H1 (cell line): Measurements from ENCODE around the gene TBX6. TPM values are rescaled to one million over a fixed set of nuclear protein-coding genes. Genes with fewer than 3 reads are reported as not detected.

Experiments used
- CTCF ChIA-PET: fragments of 300-600 bp; sonication (Branson Sonifier 250); formaldehyde crosslinking; loops from one replicate; lab custom pipeline; 2021; ENCODE audit not compliant: partially characterized antibody; lab: Charles Lee
- POLR2A ChIA-PET: fragments of 300-600 bp; sonication (Branson Sonifier 250); formaldehyde crosslinking; loops from one replicate; lab custom pipeline; 2021; ENCODE audit warnings: inconsistent platforms; ENCODE audit not compliant: partially characterized antibody; lab: Charles Lee
- DNase-seq, 2 experiments: peaks; one replicate each; pipeline versions ENCODE4 v3.0.0 to v3.0.0-alpha.2; 2010 to 2022; ENCODE audit warnings: low spot score in 2 of 2, low read depth in 1 of 2, mixed read lengths in 1 of 2
- FAIRE-seq: peaks from 2 replicates; lab custom pipeline; 2011; peaks lifted over from hg19 to GRCh38; lab: Jason Lieb, UNC
- H2AFZ ChIP-seq: 2 replicates; pipeline ENCODE4 v1.8.1; 2012; ENCODE audit warnings: low read length, inconsistent platforms
- H2AK5ac ChIP-seq: 2 replicates; pipeline ENCODE4 v1.6.1; 2013; ENCODE audit warnings: low read depth, low read length
- H2BK120ac ChIP-seq: replicated peaks from 2 replicates; pipeline ENCODE3; 2013; ENCODE audit warnings: low read depth, low read length, inconsistent platforms
- H2BK12ac ChIP-seq: 2 replicates; pipeline ENCODE4 v1.6.1; 2013; ENCODE audit warnings: low read depth, low read length
- H2BK15ac ChIP-seq: 2 replicates; pipeline ENCODE4 v1.6.1; 2013; ENCODE audit warnings: low read length
- H2BK20ac ChIP-seq: 2 replicates; pipeline ENCODE4 v1.6.1; 2013; ENCODE audit warnings: low read length
- H2BK5ac ChIP-seq: 2 replicates; pipeline ENCODE4 v1.6.1; 2013; ENCODE audit warnings: low read depth, low read length
- H3K14ac ChIP-seq: 2 replicates; pipeline ENCODE4 v1.6.1; 2013; ENCODE audit warnings: inconsistent platforms; ENCODE audit not compliant: insufficient read length
- H3K18ac ChIP-seq: 2 replicates; pipeline ENCODE4 v1.6.1; 2013; ENCODE audit warnings: low read length; ENCODE audit errors: extremely low read depth
- H3K23ac ChIP-seq: 2 replicates; pipeline ENCODE4 v1.6.1; 2013; ENCODE audit warnings: inconsistent platforms; ENCODE audit not compliant: insufficient read length
- H3K23me2 ChIP-seq: 2 replicates; pipeline ENCODE4 v1.6.1; 2013; ENCODE audit warnings: low read depth, low read length
- H3K27ac ChIP-seq: 2 replicates; pipeline ENCODE4 v1.6.1; 2011; ENCODE audit warnings: low read depth, low read length, inconsistent platforms
- H3K27me3 ChIP-seq, 4 experiments: replicated peaks in 1 of 4; 1 replicate in 1 of 4; 2 replicates in 3 of 4; pipeline versions ENCODE4 v1.6.1 to v1.8.1; 2011 to 2013; ENCODE audit warnings: low read length in 3 of 4, mild to moderate bottlenecking in 3 of 4, inconsistent platforms in 2 of 4, mixed read lengths in 2 of 4, moderate library complexity in 1 of 4; ENCODE audit not compliant: control insufficient read depth in 3 of 4, insufficient read depth in 3 of 4; ENCODE audit errors: extremely low read depth in 1 of 4
- H3K36me3 ChIP-seq, 4 experiments: 2 replicates each; pipeline versions ENCODE4 v1.6.1 to v1.8.1; 2011 to 2013; ENCODE audit warnings: mild to moderate bottlenecking in 4 of 4, low read length in 3 of 4, moderate library complexity in 2 of 4, control low read depth in 1 of 4, inconsistent platforms in 1 of 4; ENCODE audit not compliant: insufficient read depth in 4 of 4, control insufficient read depth in 2 of 4
- H3K4ac ChIP-seq: replicated peaks from 2 replicates; pipeline ENCODE3; 2013; ENCODE audit warnings: low read length, low read depth, mixed read lengths, inconsistent platforms; ENCODE audit not compliant: insufficient read length
- H3K4me1 ChIP-seq, 4 experiments: replicated peaks in 1 of 4; 1 replicate in 1 of 4; 2 replicates in 3 of 4; pipeline versions ENCODE4 v1.6.1 to v1.8.1; 2011 to 2013; ENCODE audit warnings: low read length in 3 of 4, inconsistent platforms in 2 of 4, mixed read lengths in 1 of 4; ENCODE audit not compliant: insufficient read depth in 4 of 4, control insufficient read depth in 3 of 4
- H3K4me2 ChIP-seq, 2 experiments: 2 replicates each; pipeline versions ENCODE4 v1.6.1 to v1.8.1; 2011 to 2013; ENCODE audit warnings: low read depth in 2 of 2, low read length in 2 of 2, control low read depth in 1 of 2, inconsistent platforms in 1 of 2, mild to moderate bottlenecking in 1 of 2; ENCODE audit not compliant: insufficient read depth in 1 of 2
- H3K4me3 ChIP-seq, 4 experiments: fragments of 200-600, 300-600 bp in 1 of 4; sonication (generic), shearing (Covaris generic), sonication (Bioruptor Twin) in 1 of 4; 2 replicates each; pipeline versions ENCODE4 v1.5.1 to v1.8.1; 2011 to 2016; ENCODE audit warnings: low read length in 4 of 4, low read depth in 3 of 4, control low read depth in 2 of 4, inconsistent platforms in 2 of 4, mild to moderate bottlenecking in 2 of 4, mixed read lengths in 1 of 4, moderate library complexity in 1 of 4; ENCODE audit not compliant: insufficient read depth in 2 of 4; ENCODE audit errors: extremely low read depth in 1 of 4
- H3K56ac ChIP-seq: replicated peaks from 2 replicates; pipeline ENCODE3; 2013; ENCODE audit warnings: low read depth, mild to moderate bottlenecking, mixed read lengths, low read length, inconsistent platforms; ENCODE audit not compliant: insufficient read length
- H3K79me1 ChIP-seq: 2 replicates; pipeline ENCODE4 v1.6.1; 2013; ENCODE audit warnings: low read depth, low read length, control low read depth
- H3K79me2 ChIP-seq, 2 experiments: 2 replicates each; pipeline versions ENCODE4 v1.6.1 to v1.8.1; 2012 to 2013; ENCODE audit warnings: low read length in 2 of 2, mild to moderate bottlenecking in 2 of 2, inconsistent platforms in 1 of 2; ENCODE audit not compliant: insufficient read depth in 2 of 2, control insufficient read depth in 1 of 2
- H3K9ac ChIP-seq, 4 experiments: replicated peaks in 1 of 4; 1 replicate in 1 of 4; 2 replicates in 3 of 4; pipeline versions ENCODE4 v1.6.1 to v1.8.1; 2011 to 2013; ENCODE audit warnings: low read depth in 3 of 4, low read length in 3 of 4, control low read depth in 2 of 4, mild to moderate bottlenecking in 2 of 4, moderate library complexity in 2 of 4, inconsistent platforms in 1 of 4; ENCODE audit errors: extremely low read depth in 1 of 4
- H3K9me3 ChIP-seq, 2 experiments: 2 replicates each; pipeline versions ENCODE4 v1.6.1 to v1.8.1; 2012 to 2013; ENCODE audit warnings: mild to moderate bottlenecking in 2 of 2, moderate library complexity in 2 of 2, control low read depth in 1 of 2, inconsistent platforms in 1 of 2, low read depth in 1 of 2, low read length in 1 of 2, mixed read lengths in 1 of 2; ENCODE audit not compliant: insufficient read depth in 2 of 2
- H4K20me1 ChIP-seq, 2 experiments: replicated peaks in 1 of 2; 2 replicates each; pipeline versions ENCODE3 to v1.8.1; 2011 to 2013; ENCODE audit warnings: inconsistent platforms in 2 of 2, low read length in 2 of 2, mild to moderate bottlenecking in 1 of 2; ENCODE audit not compliant: insufficient read depth in 2 of 2, control insufficient read depth in 1 of 2
- H4K5ac ChIP-seq: 2 replicates; pipeline ENCODE4 v1.6.1; 2013; ENCODE audit warnings: low read length, low read depth, mixed read lengths, inconsistent platforms; ENCODE audit not compliant: insufficient read length
- H4K8ac ChIP-seq: 2 replicates; pipeline ENCODE4 v1.8.0; 2013; ENCODE audit warnings: mild to moderate bottlenecking, moderate library complexity, low read length, inconsistent platforms; ENCODE audit not compliant: insufficient read depth; ENCODE audit errors: extremely low read depth
- H4K91ac ChIP-seq: replicated peaks from 2 replicates; pipeline ENCODE3; 2013; ENCODE audit warnings: low read length, mixed read lengths, inconsistent platforms; ENCODE audit not compliant: insufficient read length
- ASH2L ChIP-seq: fragments of 200-600, 300-600 bp; sonication (generic); IDR thresholded peaks from one replicate; pipeline ENCODE4 v1.7.1; 2017; ENCODE audit warnings: low read length
- BCL11A ChIP-seq, 2 experiments: IDR thresholded peaks; one replicate each; pipeline ENCODE4 v1.6.1; 2011; ENCODE audit warnings: low read depth in 2 of 2, low read length in 2 of 2, mild to moderate bottlenecking in 2 of 2
- CEBPB ChIP-seq: IDR thresholded peaks from 2 replicates; pipeline ENCODE4 v1.6.1; 2012; ENCODE audit warnings: low read depth, low read length
- KDM1A ChIP-seq: fragments of 200-600, 300-600 bp; sonication (generic); IDR thresholded peaks from 2 replicates; pipeline ENCODE4 v1.7.1; 2016; ENCODE audit warnings: mild to moderate bottlenecking, low read length, borderline replicate concordance
- POLR2A ChIP-seq, 2 experiments: IDR thresholded peaks; 1 replicate in 1 of 2; 2 replicates in 1 of 2; pipeline ENCODE4 v1.6.1; 2011; ENCODE audit warnings: low read depth in 2 of 2, low read length in 2 of 2, mild to moderate bottlenecking in 2 of 2; ENCODE audit errors: control extremely low read depth in 1 of 2
- POU5F1 ChIP-seq: IDR thresholded peaks from 2 replicates; pipeline ENCODE4 v1.6.1; 2011; ENCODE audit warnings: low read depth, mild to moderate bottlenecking, low read length, moderate library complexity
- RFX5 ChIP-seq: IDR thresholded peaks from 2 replicates; pipeline ENCODE4 v1.6.1; 2011; ENCODE audit warnings: low read depth, low read length, improper control_type of control experiment, borderline replicate concordance
- YY1 ChIP-seq: IDR thresholded peaks from 2 replicates; pipeline ENCODE4 v1.6.1; 2011; ENCODE audit warnings: low read depth, mild to moderate bottlenecking, low read length
- ZNF274 ChIP-seq: IDR thresholded peaks from 2 replicates; pipeline ENCODE4 v1.7.0; 2012; ENCODE audit warnings: low read length, borderline replicate concordance; ENCODE audit errors: extremely low read depth
- WGBS, 2 experiments: shearing (Covaris generic) in 1 of 2; methylation state at CpG; one replicate each; pipeline versions ENCODE4 v1.1.6 to v1.1.7; 2013 to 2015; ENCODE audit warnings: low lambda C conversion rate in 2 of 2, mixed read lengths in 2 of 2, inconsistent platforms in 1 of 2, low coverage in 1 of 2, missing lambda C conversion rate in 1 of 2; ENCODE audit not compliant: insufficient replicate concordance in 2 of 2, insufficient coverage in 1 of 2, insufficient read length in 1 of 2; ENCODE audit errors: extremely low coverage in 1 of 2, missing lambda C conversion rate in 1 of 2; 5-methylcytosine and 5-hydroxymethylcytosine counted together
- polyA plus RNA-seq, 7 experiments: library from polyadenylated mRNA; depleted of rRNA in 3 of 7; stranded (reverse) in 5 of 7; unstranded in 2 of 7; fragments of >200 nt in 5 of 7; fragments of 200-250 nt in 2 of 7; gene quantifications; 1 replicate in 5 of 7; 2 replicates in 1 of 7; 4 replicates in 1 of 7; pipeline versions ENCODE4 v1.2.1 to v1.2.3, GENCODE V29; 2011 to 2013; ENCODE audit warnings: missing spikeins in 2 of 7, mixed read lengths in 2 of 7
- total RNA-seq: library from RNA; stranded (reverse); fragmentation: NEBNext Ultra II Directional; extraction: Animal tissue kit (Norgen Biotek cat#: 25700); gene quantifications from 2 replicates; pipeline ENCODE4 v1.2.1, GENCODE V29; 2021

Gene TBX6
- total and polyA plus RNA-seq, 2 of the 8 experiments (the other 6 are each of a cell fraction or from before 2014, with no cell fraction given), result 2.2 to 2.8 TPM

DNA sequence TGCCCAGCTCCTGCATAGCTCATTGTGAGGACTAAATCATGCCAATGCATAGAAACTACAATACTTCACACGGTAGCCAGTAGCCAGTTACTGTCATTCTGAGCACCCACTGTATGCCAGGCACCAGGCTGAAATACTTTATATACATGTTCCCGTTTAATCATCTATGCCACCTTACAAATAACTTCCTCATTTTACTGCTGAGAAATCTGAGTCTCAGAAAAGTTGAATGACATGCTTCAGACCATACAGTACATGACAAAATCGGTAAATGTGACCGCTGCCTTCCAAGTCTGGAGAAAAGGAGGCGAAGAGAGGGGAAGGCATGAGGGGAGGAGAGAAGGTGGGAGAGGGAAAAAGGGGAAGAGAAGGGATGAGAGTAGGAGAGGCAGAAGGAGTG, 51.5 kb downstream of the TBX6 start:
- no peak overlapping the region for H3K27ac ChIP-seq
- no peak overlapping the region for H2AFZ ChIP-seq
- no peak overlapping the region for H2BK120ac ChIP-seq
- no peak overlapping the region for H3K4me2 ChIP-seq
- CTCF ChIA-PET, result interaction anchor here (0.5 to 2.8 kb wide), 4 partner anchors 9 to 256 kb away, joined by 3 to 14 read pairs (median 8); partner anchors contain the start of genes TBX6 and TLCD3B
- no peak overlapping the region for H4K91ac ChIP-seq
- H3K9me3 ChIP-seq, result no peaks in the 10 kb centered on the region
- no peak overlapping the region for H2BK15ac ChIP-seq
- H3K23me2 ChIP-seq, result peaks cover 2% of the 10 kb centered on the region; the same call in 1 of the 2 replicates
- no peak overlapping the region for H2BK20ac ChIP-seq
- no peak overlapping the region for H4K8ac ChIP-seq
- H3K56ac ChIP-seq, result no peak overlapping the region
- H2BK12ac ChIP-seq, result no peak overlapping the region
- peaks cover 0 to 3% (median 1%) of the 10 kb centered on the region in 4 experiments; a peak in 3 of 7 replicates for H3K27me3 ChIP-seq
- WGBS, 2 experiments, result 78% methylated on average over 5 of the region's 5 CpGs; no CpG with 5 or more reads in 1 of the 2 experiments
- H3K18ac ChIP-seq, result no peak overlapping the region; the same call in 1 of the 2 replicates
- DNase-seq (no peak), FAIRE-seq (no peak)
- POLR2A ChIA-PET, result interaction anchor here (1.2 kb wide), 2 partner anchors 17 to 26 kb away, joined by 3 to 4 read pairs; no protein-coding TSS in a partner anchor
- H3K4me3 ChIP-seq, result no peak overlapping the region
- no peak overlapping the region for H3K14ac ChIP-seq
- no peak for TF ChIP-seq CEBPB
- no peak for TF ChIP-seq BCL11A (IDR thresholded peaks at IDR 0.05; ENCODE audit: low read depth in 2 of 2, low read length in 2 of 2)
- TF ChIP-seq ASH2L, result no peak
- no peak for TF ChIP-seq POLR2A (IDR thresholded peaks at IDR 0.05; ENCODE audit: control extremely low read depth in 1 of 2, low read depth in 2 of 2, low read length in 2 of 2)
- no peak for TF ChIP-seq KDM1A
- no peak for TF ChIP-seq ZNF274
- TF ChIP-seq YY1, result no peak
- TF ChIP-seq RFX5, result no peak
- no peak for TF ChIP-seq POU5F1
- no peaks in the 10 kb centered on the region; the same call in 1 of the 2 replicates for H3K79me1 ChIP-seq
- H2AK5ac ChIP-seq, result no peak overlapping the region
- H3K9ac ChIP-seq, result no peak overlapping the region
- no peak overlapping the region for H3K4ac ChIP-seq
- no peaks in the 10 kb centered on the region for H3K36me3 ChIP-seq
- H2BK5ac ChIP-seq, result no peak overlapping the region
- peaks cover 0 to 2% of the 10 kb centered on the region in 2 experiments for H4K20me1 ChIP-seq
- no peaks in the 10 kb centered on the region for H3K79me2 ChIP-seq
- no peaks in the 10 kb centered on the region for H3K4me1 ChIP-seq
- H4K5ac ChIP-seq, result no peak overlapping the region
- no peak overlapping the region for H3K23ac ChIP-seq
